Measurements from ENCODE around the gene AK2.

- TF ChIP-seq CTCF (IDR thresholded peaks at IDR 0.05): no peak
- no peak for TF ChIP-seq EP300 (IDR thresholded peaks at IDR 0.05)
- no peak for TF ChIP-seq POLR2AphosphoS5 (IDR thresholded peaks at IDR 0.05)
- TF ChIP-seq POLR2A (IDR thresholded peaks at IDR 0.05; ENCODE audit: low read depth): no peak
Measured at GRCh38 chr1:33004613-33005012, 32.1 kb downstream of the AK2 start.

Data from esophagus muscularis mucosa (tissue), 4 donors.